ENCODE data around the gene LBHD1. TPM values are rescaled to one million over a fixed set of nuclear protein-coding genes. Genes with fewer than 3 reads are reported as not detected.

LBHD1 gene
- total RNA-seq, 2 experiments from 2014 or later: 21.3 to 24.6 TPM

DNA sequence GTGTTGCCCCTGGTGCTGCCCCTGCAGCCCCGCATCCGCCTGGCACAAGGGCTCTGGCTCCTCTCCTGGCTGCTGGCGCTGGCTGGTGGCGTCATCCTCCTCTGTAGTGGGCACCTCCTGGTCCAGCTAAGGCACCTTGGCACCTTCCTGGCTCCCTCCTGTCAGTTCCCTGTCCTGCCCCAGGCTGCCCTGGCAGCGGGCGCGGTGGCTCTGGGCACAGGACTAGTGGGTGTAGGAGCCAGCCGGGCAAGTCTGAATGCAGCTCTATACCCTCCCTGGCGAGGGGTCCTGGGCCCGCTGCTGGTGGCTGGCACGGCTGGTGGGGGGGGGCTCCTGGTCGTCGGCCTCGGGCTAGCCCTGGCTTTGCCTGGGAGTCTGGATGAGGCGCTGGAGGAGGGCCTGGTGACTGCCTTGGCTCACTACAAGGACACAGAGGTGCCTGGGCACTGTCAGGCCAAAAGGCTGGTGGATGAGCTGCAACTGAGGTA is 58.7 kb downstream of the LBHD1 start:
- CTCF ChIA-PET: interaction anchor here (0.8 to 6.1 kb wide), 4 partner anchors 8 to 40 kb away, joined by 4 to 46 read pairs (median 4); partner anchors contain the start of genes B3GAT3, INTS5 and TUT1
- POLR2A ChIA-PET: interaction anchor here (0.6 to 4.0 kb wide), 4 partner anchors 8 to 52 kb away, joined by 3 to 12 read pairs (median 4); partner anchors contain the start of genes B3GAT3, C11orf98, CSKMT and EEF1G

Other genes with a start within 250 kb of the LBHD1 start
- 10 to 100 TPM; 70.7 to 75.1 TPM for gene AHNAK, start 125.5 kb downstream of the LBHD1 start, total RNA-seq
- 1,000 to 10,000 TPM; 1,860 to 1,862 TPM for gene EEF1G, start 98.4 kb downstream of the LBHD1 start, total RNA-seq
- 10 to 100 TPM; 30.9 to 33.0 TPM for gene TUT1, start 80.7 kb downstream of the LBHD1 start, total RNA-seq
- 100 to 1,000 TPM; 214 to 216 TPM for gene MTA2, start 70.4 kb downstream of the LBHD1 start, total RNA-seq
- gene EML3, start 59.5 kb downstream of the LBHD1 start, total RNA-seq: 100 to 1,000 TPM; 126 to 131 TPM
- 1 to 10 TPM; 3.0 to 3.2 TPM for gene ROM1, start 59.0 kb downstream of the LBHD1 start, total RNA-seq
- gene B3GAT3, start 50.3 kb downstream of the LBHD1 start, total RNA-seq: 10 to 100 TPM; 72.5 to 77.8 TPM
- 100 to 1,000 TPM; 214 to 215 TPM for gene GANAB, start 25.7 kb downstream of the LBHD1 start, total RNA-seq
- gene INTS5, start 19.0 kb downstream of the LBHD1 start, total RNA-seq: 10 to 100 TPM; 43.9 to 44.5 TPM
- gene C11orf98, start 7.1 kb downstream of the LBHD1 start, total RNA-seq: 100 to 1,000 TPM; 160 to 172 TPM
- gene CSKMT, start 7.0 kb downstream of the LBHD1 start, total RNA-seq: 10 to 100 TPM; 46.9 to 51.0 TPM
- gene UQCC3, start 594 bp downstream of the LBHD1 start, total RNA-seq: 1 to 10 TPM; 5.3 to 6.0 TPM
- gene UBXN1, start 6.8 kb upstream of the LBHD1 start, total RNA-seq: 100 to 1,000 TPM; 129 TPM
- gene LRRN4CL, start 17.3 kb upstream of the LBHD1 start, total RNA-seq: under 1 TPM; 0.10 to 0.13 TPM
- gene BSCL2, start 35.2 kb upstream of the LBHD1 start, total RNA-seq: 10 to 100 TPM; 32.9 to 39.1 TPM
- gene GNG3, start 35.4 kb upstream of the LBHD1 start, total RNA-seq: not detected
- 10 to 100 TPM; 56.2 to 61.9 TPM for gene HNRNPUL2, start 55.2 kb upstream of the LBHD1 start, total RNA-seq
- gene TTC9C, start 56.2 kb upstream of the LBHD1 start, total RNA-seq: 10 to 100 TPM; 31.6 to 33.2 TPM
- gene ZBTB3, start 81.9 kb upstream of the LBHD1 start, total RNA-seq: 1 to 10 TPM; 9.3 to 9.8 TPM
- 100 to 1,000 TPM; 137 to 146 TPM for gene POLR2G, start 89.3 kb upstream of the LBHD1 start, total RNA-seq
- 10 to 100 TPM; 17.5 to 18.6 TPM for gene TAF6L, start 99.1 kb upstream of the LBHD1 start, total RNA-seq
- 10 to 100 TPM; 36.1 to 42.7 TPM for gene TMEM179B, start 115.1 kb upstream of the LBHD1 start, total RNA-seq
- gene TMEM223, start 119.7 kb upstream of the LBHD1 start, total RNA-seq: 10 to 100 TPM; 12.4 to 13.1 TPM
- gene NXF1, start 133.2 kb upstream of the LBHD1 start, total RNA-seq: 10 to 100 TPM; 93.1 to 95.4 TPM
- 10 to 100 TPM; 24.9 to 27.0 TPM for gene STX5, start 159.8 kb upstream of the LBHD1 start, total RNA-seq
- 1 to 10 TPM in 1 of 2 experiments, not detected in 1; 1.4 TPM for gene TEX54, start 160.6 kb upstream of the LBHD1 start, total RNA-seq
- 100 to 1,000 TPM; 122 to 124 TPM for gene WDR74, start 167.3 kb upstream of the LBHD1 start, total RNA-seq
- gene SLC3A2, start 208.6 kb upstream of the LBHD1 start, total RNA-seq: 100 to 1,000 TPM; 443 to 455 TPM
- gene CHRM1, start 249.1 kb upstream of the LBHD1 start, total RNA-seq: not detected

All from activated CD8-positive, alpha-beta memory T cell treated with anti-CD3 and anti-CD28 coated beads for 36 hours (primary cell).